ENCODE measurements around the gene UBL7.

Gene UBL7

DNA sequence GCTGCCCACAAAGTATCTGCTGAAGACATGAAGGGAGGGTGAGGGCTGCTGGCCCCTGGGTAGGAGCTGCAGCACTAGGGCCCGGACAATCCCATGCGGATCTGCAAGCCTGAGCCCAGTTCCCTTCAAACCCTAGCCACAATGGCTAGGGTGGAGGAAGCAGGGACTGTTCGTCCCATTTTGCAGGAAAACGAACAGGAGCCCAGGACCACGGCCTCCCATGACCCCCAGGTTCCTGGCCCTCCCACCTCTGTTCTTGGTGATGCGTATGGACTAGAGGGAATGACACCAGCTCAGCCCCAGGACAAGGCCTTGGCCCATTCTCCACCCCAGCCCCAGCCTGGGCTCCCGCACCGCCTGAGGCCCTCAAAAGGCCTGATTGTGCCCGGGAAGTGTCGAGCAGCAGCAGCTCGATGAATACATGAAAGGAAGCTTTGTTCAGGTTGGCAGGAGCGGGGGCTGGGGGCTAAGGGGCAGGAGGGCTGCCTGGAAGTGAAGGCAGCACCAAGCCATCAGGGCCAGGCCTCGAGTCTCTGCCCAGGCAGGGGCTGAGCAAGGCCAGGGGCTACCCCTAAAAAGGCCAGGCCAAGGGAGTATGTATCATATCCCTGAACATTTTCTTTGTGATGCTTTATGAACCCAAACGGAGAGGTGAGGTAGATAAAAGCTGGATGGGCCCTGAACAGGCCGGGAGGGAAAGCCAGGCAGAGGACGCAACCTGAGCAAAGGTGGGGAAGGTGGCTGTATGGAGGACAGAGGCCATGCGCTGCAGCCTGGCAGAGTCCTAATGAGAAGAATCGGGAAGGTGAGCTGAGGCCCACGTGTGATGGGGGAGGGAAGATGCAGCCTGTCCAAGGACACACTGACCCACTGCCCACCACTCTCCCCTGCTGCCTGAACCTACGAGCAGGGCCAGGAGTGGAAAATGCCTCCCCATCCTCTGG lies 39.4 kb downstream of the UBL7 start:
- no peak for DNase-seq

DNA sequence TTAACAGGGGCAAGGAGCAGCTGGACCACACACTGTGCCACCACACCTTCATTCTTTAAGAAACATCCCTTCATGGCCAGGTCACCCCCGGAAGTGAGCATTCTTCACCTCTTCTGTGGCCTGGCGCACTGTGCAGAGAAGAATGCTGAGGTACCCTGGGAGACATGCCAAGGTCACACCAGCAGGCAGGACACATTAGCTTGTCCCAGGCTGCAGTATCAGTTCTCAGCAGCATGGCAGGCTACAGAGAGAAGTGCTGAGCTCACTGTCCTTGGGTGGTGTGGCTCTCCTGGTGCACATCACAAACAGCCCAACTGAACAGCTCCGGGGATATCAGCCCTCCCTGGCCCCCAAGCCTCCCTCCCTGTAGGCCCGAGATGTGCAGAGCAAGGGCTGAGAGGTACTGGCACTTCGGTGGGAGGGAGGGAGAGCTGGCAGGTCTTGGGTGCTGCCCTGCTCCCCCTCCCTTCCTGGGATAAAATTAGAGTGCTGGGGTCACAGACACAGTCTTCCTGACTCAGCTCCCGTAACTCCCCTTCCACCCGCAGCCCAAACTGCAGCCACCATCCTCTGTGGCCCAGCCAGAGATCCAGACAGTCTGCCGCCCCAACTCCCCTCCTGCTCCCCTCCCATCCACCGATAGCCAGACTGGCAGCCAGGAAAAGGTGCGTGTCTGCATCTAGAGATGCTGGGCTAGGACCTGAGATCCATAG lies 40.6 kb downstream of the UBL7 start:
- no peak for DNase-seq

DNA sequence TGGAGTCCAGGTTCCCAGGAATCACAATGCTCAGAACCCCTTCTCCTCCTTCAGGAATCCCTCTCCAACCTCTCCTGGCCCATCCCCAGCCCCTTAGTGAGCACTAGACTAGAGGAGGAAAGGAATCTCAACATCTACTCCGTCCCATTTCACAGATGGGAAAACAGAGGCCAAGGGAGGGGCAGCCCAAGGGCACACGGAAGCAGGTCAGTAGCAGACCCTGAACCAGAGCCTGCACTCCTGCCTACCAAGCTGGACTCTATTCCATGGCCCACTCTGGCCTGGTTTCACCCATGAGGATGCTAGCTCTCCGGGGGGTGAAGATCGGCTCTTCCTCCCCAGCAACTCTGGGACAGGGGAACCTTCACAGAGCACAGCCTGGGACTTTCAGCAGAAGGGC lies 41.5 kb downstream of the UBL7 start:
- DNase-seq: no peak

DNA sequence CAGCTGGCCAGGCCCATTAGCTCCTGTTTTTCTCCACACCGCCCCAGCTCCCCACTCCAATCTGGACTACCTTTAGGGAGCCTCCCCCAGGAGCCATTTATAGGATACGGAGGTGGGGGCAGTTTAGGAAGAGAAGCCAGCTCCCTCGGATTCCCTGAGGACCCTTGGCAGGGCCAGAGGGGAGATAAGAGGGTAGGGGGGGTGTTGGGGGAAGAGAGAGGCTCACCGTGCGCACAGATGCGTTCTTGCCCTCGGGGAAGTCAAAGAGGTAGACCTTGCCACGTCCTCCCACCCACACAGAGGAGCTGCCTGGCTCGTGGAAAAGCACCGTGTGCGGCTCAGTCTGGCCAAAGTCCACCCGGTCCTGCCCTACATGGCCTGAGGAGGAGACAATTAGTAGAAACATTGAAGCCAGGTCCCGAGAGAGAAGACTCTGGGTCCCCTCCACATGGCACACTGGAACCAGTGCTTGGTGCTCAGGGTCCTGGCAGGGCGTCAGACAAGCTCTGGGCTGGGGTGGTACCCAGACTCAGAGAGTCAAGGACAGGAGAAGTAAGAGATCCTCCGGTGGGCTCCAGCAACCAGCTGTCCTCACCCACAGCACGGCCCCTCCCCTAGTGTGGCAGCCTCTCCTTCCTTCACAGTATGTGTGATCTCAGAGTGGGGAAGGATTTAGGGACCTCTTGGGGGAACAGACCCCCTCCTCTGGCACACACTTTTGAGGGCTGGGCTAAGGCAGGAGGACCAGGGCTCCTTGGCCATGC lies 42.2 kb downstream of the UBL7 start:
- no peak for DNase-seq

DNA sequence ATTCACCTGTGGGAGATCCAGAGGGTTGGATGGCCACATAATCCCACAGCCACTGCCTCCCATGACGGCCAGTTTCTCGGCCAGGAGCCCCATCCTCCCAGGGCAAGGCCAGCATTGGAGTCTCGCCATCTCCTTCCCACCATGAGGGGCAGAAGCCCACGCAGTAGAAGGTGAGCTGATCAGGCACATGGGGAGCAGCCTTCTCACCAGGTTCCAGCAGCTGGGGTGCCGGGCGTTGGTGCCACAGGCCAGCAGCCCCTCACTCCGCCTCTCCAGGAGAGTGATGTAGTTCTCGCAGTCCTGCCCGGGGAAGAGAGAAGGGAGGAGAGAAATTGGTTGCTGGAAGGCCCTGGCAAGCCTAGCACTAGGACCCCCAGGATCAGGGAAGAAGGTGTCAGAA lies 43.3 kb downstream of the UBL7 start:
- DNase-seq: no peak

DNA sequence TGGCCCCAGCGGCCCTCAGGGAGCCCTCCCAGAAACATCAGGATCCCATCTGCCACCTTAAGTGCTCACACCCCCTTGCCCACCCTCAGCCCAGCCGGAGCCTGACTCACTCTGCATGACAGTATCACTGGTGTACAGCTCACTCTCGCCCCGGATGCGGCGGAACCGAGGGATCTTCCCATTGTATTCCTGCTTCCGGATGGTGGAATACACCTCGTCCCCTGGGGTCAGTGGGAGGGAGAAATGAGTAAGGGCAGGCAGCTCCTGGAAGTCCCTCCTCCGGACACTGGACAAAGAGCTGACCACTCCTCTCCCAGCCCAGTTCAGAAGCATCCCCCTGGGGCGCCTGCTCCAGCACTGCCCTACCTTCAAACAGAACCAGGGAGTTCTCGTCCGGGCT lies 43.7 kb downstream of the UBL7 start:
- DNase-seq: no peak

DNA sequence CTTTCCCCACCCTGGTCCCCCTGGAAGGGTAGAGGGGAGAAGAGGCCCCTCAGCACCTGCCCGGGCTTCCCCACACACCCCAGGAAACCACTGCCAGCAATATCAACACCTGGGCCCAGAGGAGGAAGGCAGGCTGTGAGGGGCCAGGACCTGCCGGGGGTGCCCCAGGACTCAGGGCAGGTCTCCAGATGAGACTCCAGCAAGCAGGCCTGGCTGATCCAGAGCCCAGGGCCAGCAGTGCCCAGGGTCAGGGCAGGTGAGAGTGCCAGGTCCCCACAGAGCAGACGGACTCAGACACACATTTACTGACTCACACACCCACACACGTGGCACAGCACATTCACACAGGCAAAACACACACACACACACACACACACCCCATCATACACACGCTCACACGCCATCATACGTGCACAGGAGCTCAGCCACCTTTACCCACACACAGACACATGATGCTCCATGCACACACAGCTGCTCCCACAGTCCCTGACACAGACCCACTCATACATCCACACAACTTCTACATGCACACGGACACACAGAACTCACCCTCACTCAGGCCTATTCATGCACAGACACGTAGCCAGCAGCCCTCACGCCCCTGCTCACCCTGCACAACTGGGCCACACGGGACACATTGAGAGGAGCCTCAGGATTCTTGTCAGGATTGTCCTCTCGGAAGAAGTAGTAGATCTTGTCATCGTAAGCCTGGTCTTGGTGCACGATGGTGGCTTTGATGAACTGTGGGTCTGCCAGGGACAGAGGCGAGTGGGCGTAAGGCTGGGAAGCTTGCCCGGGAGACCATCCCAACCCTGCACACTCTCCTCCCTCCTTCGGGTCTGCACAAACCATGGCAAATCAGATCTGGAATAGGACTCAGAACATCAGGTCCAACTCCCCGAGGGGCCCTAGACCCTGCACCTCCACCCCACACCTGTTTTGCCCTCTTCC lies 44.7 kb downstream of the UBL7 start:
- DNase-seq: no peak

DNA sequence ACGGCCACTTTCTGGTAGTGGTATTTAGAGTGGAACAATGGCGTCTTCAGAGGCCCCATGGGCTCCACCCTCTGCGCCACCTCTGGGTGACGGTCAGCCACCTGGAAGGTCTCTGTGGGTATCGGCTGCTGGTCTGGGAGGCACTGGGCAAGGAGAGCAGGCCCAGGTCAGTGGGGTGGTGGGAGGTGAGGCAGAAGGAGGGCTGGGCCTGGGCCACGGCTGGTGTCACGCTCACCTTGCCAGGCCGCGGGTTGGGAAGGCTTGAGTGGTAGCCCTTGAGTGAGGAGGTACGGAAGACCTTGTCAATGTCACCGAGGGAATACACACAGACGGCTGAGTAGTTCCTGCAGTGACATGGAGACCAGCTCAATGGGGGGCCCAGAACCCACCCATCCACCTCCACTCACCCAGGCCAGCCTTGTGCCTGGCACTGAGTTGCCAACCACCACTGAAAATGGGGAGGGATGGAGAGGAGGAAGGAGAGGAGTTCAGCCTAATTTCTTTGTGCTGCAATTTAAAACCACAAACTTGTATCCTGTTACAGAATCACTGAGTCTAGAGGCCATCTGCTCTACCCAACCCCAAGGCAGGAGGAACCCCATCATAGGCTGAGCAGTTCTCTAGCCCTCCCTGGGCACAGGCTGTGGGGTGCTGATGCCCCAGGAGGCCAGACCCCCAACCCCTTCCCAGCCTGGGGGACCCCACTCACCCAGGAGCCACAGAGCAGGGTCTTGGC lies 46.2 kb downstream of the UBL7 start:
- no peak for DNase-seq

DNA sequence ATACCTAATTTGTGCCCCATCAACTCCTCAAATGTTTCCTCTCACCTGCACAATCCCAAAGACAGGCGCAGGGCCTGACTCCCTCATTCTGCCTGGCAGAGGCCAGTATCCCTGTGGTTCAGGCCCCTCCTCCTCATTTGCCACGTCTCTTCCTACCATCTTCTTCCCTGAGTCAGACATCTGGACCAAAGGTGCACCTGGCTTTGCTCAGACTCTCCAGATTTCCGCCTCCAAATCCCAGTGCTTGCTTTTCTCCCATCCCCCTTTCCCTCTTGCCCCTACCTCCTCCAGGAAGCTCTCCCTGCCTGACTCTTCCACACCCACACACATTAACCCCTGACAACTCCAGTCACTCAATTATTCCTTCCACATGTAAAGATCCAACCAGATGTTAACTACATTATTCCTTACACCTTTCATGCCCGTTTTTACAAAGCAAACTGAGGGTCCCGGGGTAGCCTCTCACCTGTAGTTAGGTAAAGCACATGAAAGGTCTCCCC lies 46.8 kb downstream of the UBL7 start:
- DNase-seq: no peak

DNA sequence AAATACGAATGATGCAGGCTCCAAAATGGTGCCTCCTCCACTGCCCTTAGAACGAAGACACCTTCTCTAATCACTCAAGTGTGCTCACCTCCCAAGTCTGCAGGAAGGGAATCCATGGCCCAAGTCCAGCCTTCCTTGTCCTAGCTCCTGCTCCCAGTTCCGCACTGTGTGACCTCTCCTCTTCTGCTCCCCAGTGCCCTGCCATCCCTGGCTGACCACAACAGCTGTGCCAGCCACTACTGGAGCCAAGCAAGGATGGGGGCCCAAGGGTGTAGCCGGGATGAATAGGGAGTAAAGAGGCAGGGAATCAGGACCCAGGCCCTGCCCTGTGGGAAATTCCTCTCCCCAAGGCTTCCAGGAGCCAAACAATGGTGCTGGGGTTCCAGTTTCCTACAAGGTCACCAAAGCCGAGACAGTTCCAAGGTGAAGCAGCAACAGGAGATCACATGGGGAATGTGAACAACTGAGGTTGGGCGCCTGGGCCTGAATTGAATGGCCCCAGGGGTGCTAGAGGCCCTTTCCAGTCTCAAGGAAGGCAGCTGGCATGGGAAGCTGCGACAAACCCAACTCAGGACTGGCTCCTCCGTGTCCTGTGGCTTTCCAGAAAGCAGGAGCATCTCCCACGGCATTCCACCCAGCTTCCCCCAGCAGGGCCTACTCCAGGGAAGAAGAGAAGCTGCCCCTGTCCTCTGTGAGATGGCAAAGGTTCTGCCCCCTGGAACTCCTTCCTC lies 47.4 kb downstream of the UBL7 start:
- DNase-seq: no peak

DNA sequence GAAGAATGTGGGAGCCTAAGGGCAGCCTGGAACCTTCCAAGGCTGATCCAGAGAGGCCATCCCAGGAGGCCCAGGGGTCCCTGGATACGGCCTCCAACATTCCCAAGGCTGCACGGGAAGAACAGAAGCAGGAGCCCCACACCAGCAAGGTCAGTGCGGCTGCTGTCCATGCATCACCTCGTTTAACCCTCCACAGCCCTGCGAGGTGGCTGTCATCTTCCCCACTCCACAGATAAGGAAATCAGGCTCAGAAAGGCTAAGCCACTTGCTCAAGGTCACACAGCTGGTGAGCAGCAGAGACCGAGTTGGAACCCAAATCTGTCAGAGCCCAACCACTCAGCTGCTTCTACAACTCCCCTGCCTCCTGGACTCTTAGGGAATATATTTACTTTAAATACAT lies 48.8 kb downstream of the UBL7 start:
- DNase-seq: no peak

DNA sequence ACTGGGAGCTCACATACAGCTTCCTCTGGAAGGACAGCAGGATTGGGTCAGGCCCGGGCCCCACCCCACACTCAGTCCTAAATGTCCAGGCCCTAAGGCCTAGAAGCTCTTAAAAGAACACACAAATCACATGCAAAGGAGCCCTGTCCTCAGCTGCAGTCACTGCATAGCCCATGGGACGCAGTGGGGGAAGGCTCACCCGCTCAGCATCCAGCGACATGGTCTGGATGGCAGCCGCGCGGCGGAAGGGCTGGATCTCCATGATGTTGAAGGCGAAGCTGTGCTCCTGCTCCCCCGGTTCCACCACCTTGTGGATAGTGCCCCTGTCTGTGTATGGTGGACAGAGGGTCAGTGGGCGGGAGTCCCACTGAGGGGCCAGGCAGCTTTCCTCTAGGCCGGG lies 49.3 kb downstream of the UBL7 start:
- no peak for DNase-seq

DNA sequence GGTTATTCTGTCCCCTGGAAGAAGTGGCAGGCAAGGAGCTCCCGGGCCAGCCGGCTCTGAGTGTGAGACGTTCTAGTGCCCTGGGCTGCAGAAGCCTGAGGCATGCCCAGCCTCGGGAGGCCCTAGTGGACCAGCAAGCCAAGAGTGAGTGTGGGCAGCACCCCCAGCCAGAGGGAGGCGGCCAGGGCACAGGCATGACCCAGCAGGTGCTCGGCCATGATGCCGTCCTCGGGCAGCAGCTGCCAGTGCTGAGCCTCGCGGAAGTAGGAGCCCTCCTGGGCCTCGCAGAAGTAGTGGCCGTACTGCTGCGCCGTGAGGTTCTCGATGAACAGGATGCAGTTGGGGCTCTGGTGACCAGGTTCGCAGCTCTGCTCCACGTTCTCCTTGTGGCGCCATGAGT lies 50.5 kb downstream of the UBL7 start:
- DNase-seq: no peak

DNA sequence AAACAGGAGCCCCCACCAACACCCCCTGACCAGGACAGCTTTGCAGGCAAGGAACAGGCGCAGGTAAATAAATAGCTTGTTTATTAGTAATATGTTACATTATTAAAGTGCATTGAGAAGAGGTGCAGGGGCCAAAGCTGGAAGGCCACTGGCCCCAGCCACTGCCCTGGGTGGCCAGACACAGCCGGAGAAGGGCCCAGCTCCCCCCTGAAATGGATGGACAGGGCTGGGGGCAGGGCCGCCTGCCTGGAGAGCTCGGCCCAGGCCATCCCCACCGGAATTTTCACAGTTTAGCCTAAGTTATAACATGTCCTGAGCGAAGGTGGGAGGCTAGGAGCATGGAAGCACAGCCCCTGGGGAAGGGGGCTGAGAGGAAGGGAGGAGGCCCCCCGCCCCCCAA lies 51.7 kb downstream of the UBL7 start:
- DNase-seq: no peak

DNA sequence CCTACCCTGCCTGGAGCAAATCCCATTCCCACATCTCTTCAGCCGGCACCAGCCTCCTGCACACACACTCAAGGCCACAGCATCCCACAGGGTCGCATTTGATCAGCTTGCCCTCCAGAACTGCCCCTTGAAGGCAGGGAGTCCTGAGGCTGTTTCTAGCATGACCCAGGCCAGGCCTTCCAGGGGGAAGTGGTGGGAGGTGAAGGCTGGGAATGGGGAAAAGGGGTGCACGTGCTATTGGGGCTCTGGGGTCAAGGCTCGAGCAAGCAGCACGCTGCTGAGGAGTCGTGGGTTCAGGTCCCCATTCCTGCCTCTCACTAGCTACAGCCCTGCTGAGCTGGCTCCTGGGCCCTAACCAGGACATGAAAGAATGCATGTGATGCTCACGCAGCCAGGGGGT lies 52.1 kb downstream of the UBL7 start:
- DNase-seq: no peak

DNA sequence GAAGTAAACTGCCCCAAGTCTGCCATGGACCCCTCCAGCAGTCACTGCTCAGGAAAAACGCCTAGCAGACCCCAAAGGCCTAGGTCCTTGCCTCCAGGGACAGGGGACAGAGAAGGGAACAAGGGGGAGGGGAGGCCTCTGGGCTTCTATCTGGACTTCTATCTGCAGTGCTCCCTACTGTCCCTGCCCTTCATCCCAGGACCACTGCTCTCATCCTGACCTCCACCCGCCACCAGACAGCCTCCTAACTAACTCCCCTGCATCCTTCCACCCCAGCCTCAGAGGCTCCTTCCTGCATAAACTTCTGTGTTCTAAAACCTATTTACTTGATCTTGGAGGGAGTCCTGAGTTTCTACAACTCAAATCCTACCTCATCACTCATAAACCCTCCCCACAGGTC lies 52.6 kb downstream of the UBL7 start:
- DNase-seq: no peak

DNA sequence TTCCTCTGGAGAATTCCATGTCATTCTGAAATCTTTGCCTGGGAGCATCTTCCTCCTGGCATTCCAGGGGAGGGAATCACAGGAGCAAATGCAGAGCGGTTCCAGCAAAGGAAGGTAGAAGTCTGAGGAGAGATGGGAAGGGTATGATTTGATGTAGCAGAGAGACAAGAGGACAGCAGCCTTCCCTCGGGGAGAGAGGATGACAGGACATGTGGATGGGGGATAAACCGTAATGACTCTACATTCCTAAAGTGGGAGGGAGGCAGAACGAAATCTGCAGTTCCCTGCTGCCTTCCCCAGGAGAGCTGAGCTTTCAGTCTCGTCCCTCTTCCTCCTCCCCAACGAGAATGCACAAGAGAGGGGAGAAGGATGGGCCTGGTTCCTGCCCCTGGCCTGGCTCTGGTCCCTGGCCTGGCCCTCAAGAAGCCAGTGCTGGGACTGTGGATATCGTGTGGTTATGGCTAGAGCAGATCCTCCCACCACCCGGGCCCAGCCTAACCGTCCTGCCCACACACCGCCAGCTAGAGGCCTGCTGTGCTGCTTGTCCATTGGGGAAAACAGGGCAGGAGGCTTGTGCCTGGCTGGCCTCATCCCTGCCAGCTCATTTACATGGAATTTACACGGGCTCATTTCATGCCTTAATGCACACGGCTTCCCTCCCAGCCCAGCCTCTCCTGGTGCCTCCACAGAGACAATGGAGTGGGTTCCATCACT lies 53.8 kb downstream of the UBL7 start:
- no peak for DNase-seq

DNA sequence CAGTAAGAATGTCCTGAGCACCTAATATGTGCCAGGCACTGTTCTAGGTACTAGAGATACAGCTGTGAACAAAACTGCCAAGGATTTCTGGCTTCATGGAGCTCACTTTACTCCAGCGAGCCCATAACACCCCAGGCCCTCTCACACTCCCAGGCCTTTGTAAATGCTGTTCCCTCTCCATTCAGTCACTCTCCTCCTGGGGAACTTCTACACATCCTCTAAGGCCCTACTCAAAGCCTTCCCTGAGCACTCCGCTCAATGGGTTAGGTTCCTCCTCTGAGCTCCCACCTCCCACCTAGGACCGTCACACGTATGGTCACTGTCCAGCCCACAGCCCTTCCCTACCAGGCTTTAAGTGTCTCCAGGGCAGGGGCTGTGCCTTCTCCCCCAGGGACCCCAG lies 54.4 kb downstream of the UBL7 start:
- no peak for DNase-seq

DNA sequence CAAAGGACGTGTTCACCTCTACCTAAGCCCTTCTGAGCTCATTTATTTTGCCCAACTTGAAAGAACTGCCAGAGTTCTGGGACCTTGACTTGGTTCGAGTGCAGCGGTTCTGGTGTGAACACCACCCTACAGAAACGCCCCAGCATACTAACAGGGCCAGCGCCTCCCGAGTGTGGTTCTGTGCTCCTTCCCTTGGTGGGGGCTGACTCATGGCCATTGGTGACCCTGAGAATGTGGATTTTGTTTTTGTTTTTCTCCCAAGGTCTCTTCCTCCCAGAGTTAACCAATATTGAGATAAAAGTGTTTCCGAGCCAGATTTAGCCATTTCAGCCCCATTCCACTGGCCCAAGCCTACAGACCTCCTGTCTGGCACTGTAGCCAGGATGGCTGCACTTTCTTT lies 55.1 kb downstream of the UBL7 start:
- no peak for DNase-seq

DNA sequence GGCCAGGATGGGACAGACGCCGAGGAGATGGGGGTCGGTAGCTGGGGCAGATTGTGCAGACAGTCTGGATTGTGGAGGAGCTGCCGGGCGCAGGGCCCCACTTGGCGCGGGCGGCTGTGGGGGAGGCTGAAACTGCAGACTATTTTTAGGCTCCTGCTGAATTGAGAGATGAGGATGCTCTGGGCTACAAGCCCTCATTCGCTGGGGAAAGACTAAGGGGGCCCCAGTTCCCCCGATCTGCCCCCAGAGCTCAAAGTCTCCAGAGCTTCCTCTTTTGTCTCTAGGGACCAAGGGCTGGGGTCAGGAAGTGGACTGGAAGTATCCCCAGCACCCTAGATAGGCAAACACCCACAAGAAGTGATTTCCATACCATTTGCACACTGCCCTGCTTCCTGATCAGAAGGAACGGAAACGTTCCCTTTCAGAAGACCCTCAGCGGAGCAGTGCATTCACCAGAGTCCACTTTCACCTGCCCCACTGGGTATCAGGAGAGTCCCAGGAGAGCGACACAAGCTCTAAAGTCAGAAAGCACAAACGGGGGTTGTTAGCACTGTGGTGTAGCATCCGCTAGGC lies 56.9 kb downstream of the UBL7 start:
- no peak for DNase-seq
